H9 (cell line): Measurements from ENCODE around the gene TMBIM1. TPM values are rescaled to one million over a fixed set of nuclear protein-coding genes. Genes with fewer than 3 reads are reported as not detected.

Source experiments
- DNase-seq: peaks from one replicate; pipeline ENCODE4 v3.0.0-alpha.2; 2017
- H2AFZ ChIP-seq: one replicate; pipeline ENCODE4 v1.6.1; 2013; ENCODE audit warnings: mild to moderate bottlenecking, low read length, control low read depth, moderate library complexity
- H2AK5ac ChIP-seq: 2 replicates; pipeline ENCODE4 v1.6.1; 2013; ENCODE audit warnings: low read length, control low read depth, mixed read lengths; ENCODE audit not compliant: insufficient read length
- H2BK120ac ChIP-seq: one replicate; pipeline ENCODE4 v1.6.1; 2013; ENCODE audit warnings: low read depth, mild to moderate bottlenecking, low read length, control low read depth, inconsistent platforms; ENCODE audit not compliant: poor library complexity, severe bottlenecking
- H2BK12ac ChIP-seq: 2 replicates; pipeline ENCODE4 v1.6.1; 2013; ENCODE audit warnings: low read length, control low read depth, mixed read lengths, low read depth; ENCODE audit not compliant: insufficient read length
- H2BK15ac ChIP-seq: 2 replicates; pipeline ENCODE4 v1.6.1; 2013; ENCODE audit warnings: low read depth, low read length, control low read depth
- H2BK20ac ChIP-seq: one replicate; pipeline ENCODE4 v1.6.1; 2013; ENCODE audit warnings: low read depth, mild to moderate bottlenecking, low read length, control low read depth, inconsistent platforms; ENCODE audit not compliant: poor library complexity, severe bottlenecking
- H2BK5ac ChIP-seq: 2 replicates; pipeline ENCODE4 v1.6.1; 2013; ENCODE audit warnings: low read length, control low read depth, mixed read lengths; ENCODE audit not compliant: insufficient read length
- H3K14ac ChIP-seq: 2 replicates; pipeline ENCODE4 v1.6.1; 2013; ENCODE audit warnings: low read length, control low read depth; ENCODE audit not compliant: insufficient read depth
- H3K18ac ChIP-seq: 2 replicates; pipeline ENCODE4 v1.6.1; 2013; ENCODE audit warnings: low read depth, mild to moderate bottlenecking, mixed read lengths, low read length, control low read depth; ENCODE audit not compliant: insufficient read length
- H3K23ac ChIP-seq: 2 replicates; pipeline ENCODE4 v1.6.1; 2013; ENCODE audit warnings: low read length, control low read depth, mixed read lengths, low read depth; ENCODE audit not compliant: insufficient read length
- H3K23me2 ChIP-seq: 2 replicates; pipeline ENCODE4 v1.6.1; 2013; ENCODE audit warnings: low read depth, mild to moderate bottlenecking, mixed read lengths, low read length, control low read depth; ENCODE audit not compliant: insufficient read length, poor library complexity, severe bottlenecking
- H3K27ac ChIP-seq: 2 replicates; pipeline ENCODE4 v1.5.1; 2013; ENCODE audit warnings: low read length, control low read depth, mixed read lengths, low read depth; ENCODE audit not compliant: insufficient read length
- H3K27me3 ChIP-seq: 2 replicates; pipeline ENCODE4 v1.6.1; 2013; ENCODE audit warnings: low read length, control low read depth, inconsistent platforms; ENCODE audit not compliant: insufficient read depth
- H3K4ac ChIP-seq: 2 replicates; pipeline ENCODE4 v1.6.1; 2013; ENCODE audit warnings: low read depth, mild to moderate bottlenecking, control low read depth, inconsistent platforms, low read length, moderate library complexity
- H3K4me1 ChIP-seq: 2 replicates; pipeline ENCODE4 v1.6.1; 2013; ENCODE audit warnings: low read length, control low read depth, inconsistent platforms; ENCODE audit not compliant: insufficient read depth
- H3K4me2 ChIP-seq: 2 replicates; pipeline ENCODE4 v1.6.1; 2013; ENCODE audit warnings: low read length, control low read depth, mixed read lengths; ENCODE audit not compliant: insufficient read length, insufficient read depth
- H3K56ac ChIP-seq: 2 replicates; pipeline ENCODE4 v1.6.1; 2013; ENCODE audit warnings: low read depth, mild to moderate bottlenecking, mixed read lengths, low read length, control low read depth; ENCODE audit not compliant: insufficient read length
- H3K79me1 ChIP-seq: 2 replicates; pipeline ENCODE4 v1.6.1; 2013; ENCODE audit warnings: low read depth, mild to moderate bottlenecking, moderate library complexity, low read length, control low read depth, inconsistent platforms; ENCODE audit not compliant: insufficient read depth, poor library complexity, severe bottlenecking
- H3K79me2 ChIP-seq: 2 replicates; pipeline ENCODE4 v1.6.1; 2013; ENCODE audit warnings: low read length, control low read depth, inconsistent platforms; ENCODE audit not compliant: insufficient read depth
- H3K9ac ChIP-seq: 2 replicates; pipeline ENCODE4 v1.6.1; 2013; ENCODE audit warnings: low read length, control low read depth, mixed read lengths; ENCODE audit not compliant: insufficient read length; ENCODE audit errors: extremely low read depth
- H3K9me3 ChIP-seq: one replicate; pipeline ENCODE4 v1.6.1; 2013; ENCODE audit warnings: low read depth, low read length, inconsistent platforms; ENCODE audit not compliant: control insufficient read depth
- H3T11ph ChIP-seq: one replicate; pipeline ENCODE4 v1.6.1; 2013; ENCODE audit warnings: mild to moderate bottlenecking, low read length, control low read depth, inconsistent platforms
- H4K20me1 ChIP-seq: one replicate; pipeline ENCODE4 v1.6.1; 2013; ENCODE audit not compliant: control insufficient read depth, insufficient read length, insufficient read depth
- H4K5ac ChIP-seq: 2 replicates; pipeline ENCODE4 v1.6.1; 2013; ENCODE audit warnings: low read depth, mild to moderate bottlenecking, mixed read lengths, low read length, control low read depth; ENCODE audit not compliant: insufficient read length
- H4K8ac ChIP-seq: replicated peaks from 2 replicates; pipeline ENCODE4 v1.6.1; 2013; ENCODE audit warnings: low read length, control low read depth, mixed read lengths, low read depth; ENCODE audit not compliant: insufficient read length
- H4K91ac ChIP-seq: 2 replicates; pipeline ENCODE4 v1.6.1; 2013; ENCODE audit warnings: low read depth, mild to moderate bottlenecking, moderate library complexity, mixed read lengths, low read length, control low read depth; ENCODE audit not compliant: insufficient read length
- H3K27ac Mint-ChIP-seq, 3 experiments: 2 replicates in 2 of 3; 3 replicates in 1 of 3; pipeline ENCODE4 v1.8.0; 2020 to 2021; ENCODE audit warnings: mixed read lengths in 3 of 3, mild to moderate bottlenecking in 1 of 3, moderate library complexity in 1 of 3
- H3K27me3 Mint-ChIP-seq: 2 replicates; pipeline ENCODE4 v1.8.0; 2021; ENCODE audit warnings: low read depth, mild to moderate bottlenecking, moderate library complexity, mixed read lengths
- H3K36me3 Mint-ChIP-seq, 3 experiments: 2 replicates in 2 of 3; 3 replicates in 1 of 3; pipeline ENCODE4 v1.8.0; 2020 to 2021; ENCODE audit warnings: low read depth in 3 of 3, mixed read lengths in 3 of 3; ENCODE audit not compliant: insufficient read depth in 1 of 3
- H3K4me1 Mint-ChIP-seq, 2 experiments: 2 replicates each; pipeline ENCODE4 v1.8.0; 2020; ENCODE audit warnings: mixed read lengths in 2 of 2
- H3K4me3 Mint-ChIP-seq, 2 experiments: 2 replicates in 1 of 2; 3 replicates in 1 of 2; pipeline ENCODE4 v1.8.0; 2020 to 2021; ENCODE audit warnings: mild to moderate bottlenecking in 2 of 2, mixed read lengths in 2 of 2, moderate library complexity in 1 of 2
- H3K9me3 Mint-ChIP-seq, 2 experiments: 2 replicates in 1 of 2; 3 replicates in 1 of 2; pipeline ENCODE4 v1.8.0; 2020; ENCODE audit warnings: mild to moderate bottlenecking in 2 of 2, mixed read lengths in 2 of 2, moderate library complexity in 1 of 2
- CTCF ChIP-seq: fragments of 200-600 bp; sonication (generic); conservative IDR thresholded peaks from 3 replicates; pipeline ENCODE4 v1.8.0; 2021; ENCODE audit warnings: antibody characterized with exemption, mild to moderate bottlenecking
- WGBS: extraction: QIAGEN DNeasy Blood & Tissue Kit; methylation state at CpG from one replicate; pipeline ENCODE4 v1.1.7; 2013; ENCODE audit warnings: missing lambda C conversion rate, low lambda C conversion rate, mixed read lengths; ENCODE audit not compliant: insufficient read length; ENCODE audit errors: extremely low coverage; 5-methylcytosine and 5-hydroxymethylcytosine counted together
- total RNA-seq: library from RNA; stranded (reverse); gene quantifications from 2 replicates; pipeline ENCODE4 v1.2.1, GENCODE V29; 2021

The TMBIM1 gene
- total RNA-seq, 1 experiment from 2014 or later: 17.4 TPM

DNA sequence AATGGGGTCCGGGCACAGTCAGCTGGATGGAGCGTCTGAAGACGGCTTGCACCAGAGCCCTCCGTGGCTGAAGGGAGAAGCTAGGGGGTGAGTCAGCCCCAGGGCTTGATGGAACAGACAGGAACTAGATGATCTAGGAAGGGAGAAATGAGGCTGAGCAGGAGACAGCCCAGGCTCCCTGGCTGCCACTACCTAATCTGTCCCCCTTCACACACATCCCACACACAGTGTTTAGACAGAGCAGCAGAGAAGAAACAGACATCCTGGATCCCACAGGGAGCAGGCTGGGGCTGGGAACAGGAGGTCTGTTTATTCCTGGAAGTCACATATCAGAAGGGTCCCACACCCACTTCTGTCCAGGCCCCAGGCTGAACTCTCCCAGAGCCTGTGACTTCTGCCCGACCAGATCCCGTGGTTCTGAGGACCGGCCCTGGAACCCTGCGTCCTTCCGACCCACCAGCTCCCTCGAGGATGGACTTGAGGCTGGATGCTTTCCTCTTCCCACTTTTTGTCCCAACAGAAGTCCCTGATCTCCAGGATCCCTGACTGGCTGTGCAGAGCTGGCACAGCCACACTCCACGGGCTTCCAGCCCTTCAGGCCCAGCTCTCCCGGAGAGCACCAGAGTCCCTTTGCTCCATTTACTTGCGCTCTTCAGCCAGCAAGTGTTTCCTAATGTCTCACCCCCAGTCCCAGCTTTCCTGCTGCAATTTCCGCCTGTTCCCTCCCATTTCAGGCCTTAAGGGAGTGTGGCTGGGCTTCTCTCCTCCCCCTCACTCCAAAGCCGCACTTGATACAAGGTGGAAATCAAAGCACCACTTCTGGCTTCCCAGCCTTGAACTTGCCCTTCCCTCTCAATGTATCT lies 33.0 kb downstream of the TMBIM1 start:
- Mint-ChIP-seq H3K27ac (peak overlapping the region; percentile 19 to 92 (median 52); a peak in 5 of 7 replicates), H3K4me1 (peaks cover 23 to 34% of the 10 kb centered on the region in 2 experiments), H3K9me3 (no peaks in the 10 kb centered on the region), H3K27me3 (no peaks in the 10 kb centered on the region), H3K4me3 (peak overlapping the region in 1 of 2 experiments; percentile 44; a peak in 2 of 5 replicates), H3K36me3 (peaks cover 6 to 29% (median 23%) of the 10 kb centered on the region in 3 experiments)
- Histone ChIP-seq H2BK20ac (no peak overlapping the region), H3K56ac (no peak overlapping the region), H3K9ac (no peak overlapping the region), H2BK120ac (no peak overlapping the region), H3T11ph (no peak overlapping the region), H3K4me1 (peaks cover 4% of the 10 kb centered on the region; the same call in 1 of the 2 replicates), H4K91ac (no peak overlapping the region), H3K9me3 (no peaks in the 10 kb centered on the region), H3K14ac (no peak overlapping the region), H3K79me1 (no peaks in the 10 kb centered on the region), H2AK5ac (no peak overlapping the region), H3K23me2 (no peaks in the 10 kb centered on the region), H3K18ac (no peak overlapping the region), H2BK15ac (no peak overlapping the region), H3K4ac (no peak overlapping the region), H4K5ac (no peak overlapping the region), H2AFZ (no peak overlapping the region), H3K79me2 (no peaks in the 10 kb centered on the region), H3K27me3 (no peaks in the 10 kb centered on the region), H2BK12ac (no peak overlapping the region), H3K27ac (no peak overlapping the region), H2BK5ac (no peak overlapping the region), H3K23ac (no peak overlapping the region), H4K20me1 (no peaks in the 10 kb centered on the region), H3K4me2 (no peak overlapping the region), H4K8ac (no peak overlapping the region)
- DNase-seq: no peak
- no CpG with 5 or more reads among the region's 15 CpGs for WGBS
- TF ChIP-seq CTCF: no peak
